Suprapubic skin (tissue), 4 donors: ENCODE measurements around the gene ADAM11. TPM values are rescaled to one million over a fixed set of nuclear protein-coding genes. Genes with fewer than 3 reads are reported as not detected.

ENCODE experiments used
- DNase-seq, 2 donors: peaks; one replicate each; pipeline ENCODE4 v3.0.0-alpha.2; 2019; ENCODE audit warnings: low spot score in 2 of 2
- H3K27ac ChIP-seq: fragments of 200-600 bp; sonication (generic); one replicate; pipeline ENCODE4 v1.5.1; 2019
- H3K27me3 ChIP-seq: fragments of 200-600 bp; sonication (generic); one replicate; pipeline ENCODE4 v1.5.1; 2019
- H3K36me3 ChIP-seq: fragments of 200-600 bp; sonication (generic); one replicate; pipeline ENCODE4 v1.5.1; 2019
- H3K4me1 ChIP-seq: fragments of 200-600 bp; sonication (generic); one replicate; pipeline ENCODE4 v1.5.1; 2019
- H3K4me3 ChIP-seq: fragments of 200-600 bp; sonication (generic); one replicate; pipeline ENCODE4 v1.5.1; 2019; ENCODE audit warnings: mild to moderate bottlenecking
- H3K9me3 ChIP-seq: fragments of 200-600 bp; sonication (generic); one replicate; pipeline ENCODE4 v1.5.1; 2019
- EP300 ChIP-seq: sonication (generic); formaldehyde crosslinking; IDR thresholded peaks from one replicate; pipeline ENCODE4 v1.6.1; 2017; ENCODE audit warnings: antibody characterized with exemption
- POLR2A ChIP-seq, 2 donors: fragments of 450-650 bp; IDR thresholded peaks; one replicate each; pipeline ENCODE4 v1.6.1; 2017; ENCODE audit warnings: antibody characterized with exemption in 2 of 2, mild to moderate bottlenecking in 2 of 2, moderate library complexity in 2 of 2
- POLR2AphosphoS5 ChIP-seq, 3 donors: sonication (generic); formaldehyde crosslinking; IDR thresholded peaks; one replicate each; pipeline ENCODE4 v1.6.1; 2017; ENCODE audit warnings: antibody characterized with exemption in 3 of 3
- WGBS: methylation state at CpG from one replicate; pipeline ENCODE4 v1.1.5; 2018; 5-methylcytosine and 5-hydroxymethylcytosine counted together
- total RNA-seq, 4 donors: library from RNA; depleted of rRNA; stranded (reverse); fragments of >200 nt; gene quantifications; one replicate each; pipeline ENCODE4 v1.1.0, GENCODE V29; 2016
- TF ChIP-seq, protein P1 (sequence below), 2 donors: fragments of 200-600 bp in 1 of 2; fragments of 450-650 bp in 1 of 2; sonication (generic) in 1 of 2; IDR thresholded peaks; one replicate each; pipeline ENCODE4 v1.5.1; 2016 to 2019; ENCODE audit warnings: antibody characterized with exemption in 2 of 2, mild to moderate bottlenecking in 1 of 2, moderate library complexity in 1 of 2

ADAM11 gene
- total RNA-seq, 4 donors from 2014 or later: 0.98 to 1.5 (median 1.1) TPM

- H3K36me3 ChIP-seq: no peaks in the 10 kb centered on the region
- peak overlapping the region; percentile 60 for H3K4me3 ChIP-seq
- no peak for DNase-seq
- 11% methylated on average over 14 of the region's 60 CpGs for WGBS
- H3K27me3 ChIP-seq: peaks cover 43% of the 10 kb centered on the region
- no peak overlapping the region for H3K27ac ChIP-seq
- TF ChIP-seq POLR2AphosphoS5 (IDR thresholded peaks at IDR 0.05): no peak
- no peak for TF ChIP-seq POLR2A (IDR thresholded peaks at IDR 0.05)
- no peak for TF ChIP-seq EP300
- TF ChIP-seq, protein P1, sequence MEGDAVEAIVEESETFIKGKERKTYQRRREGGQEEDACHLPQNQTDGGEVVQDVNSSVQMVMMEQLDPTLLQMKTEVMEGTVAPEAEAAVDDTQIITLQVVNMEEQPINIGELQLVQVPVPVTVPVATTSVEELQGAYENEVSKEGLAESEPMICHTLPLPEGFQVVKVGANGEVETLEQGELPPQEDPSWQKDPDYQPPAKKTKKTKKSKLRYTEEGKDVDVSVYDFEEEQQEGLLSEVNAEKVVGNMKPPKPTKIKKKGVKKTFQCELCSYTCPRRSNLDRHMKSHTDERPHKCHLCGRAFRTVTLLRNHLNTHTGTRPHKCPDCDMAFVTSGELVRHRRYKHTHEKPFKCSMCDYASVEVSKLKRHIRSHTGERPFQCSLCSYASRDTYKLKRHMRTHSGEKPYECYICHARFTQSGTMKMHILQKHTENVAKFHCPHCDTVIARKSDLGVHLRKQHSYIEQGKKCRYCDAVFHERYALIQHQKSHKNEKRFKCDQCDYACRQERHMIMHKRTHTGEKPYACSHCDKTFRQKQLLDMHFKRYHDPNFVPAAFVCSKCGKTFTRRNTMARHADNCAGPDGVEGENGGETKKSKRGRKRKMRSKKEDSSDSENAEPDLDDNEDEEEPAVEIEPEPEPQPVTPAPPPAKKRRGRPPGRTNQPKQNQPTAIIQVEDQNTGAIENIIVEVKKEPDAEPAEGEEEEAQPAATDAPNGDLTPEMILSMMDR (IDR thresholded peaks at IDR 0.05): no peak
- peaks cover 16% of the 10 kb centered on the region for H3K4me1 ChIP-seq
- no peaks in the 10 kb centered on the region for H3K9me3 ChIP-seq
Measured at GRCh38 chr17:44759086-44759915, 513 bp downstream of the ADAM11 start.

DNA sequence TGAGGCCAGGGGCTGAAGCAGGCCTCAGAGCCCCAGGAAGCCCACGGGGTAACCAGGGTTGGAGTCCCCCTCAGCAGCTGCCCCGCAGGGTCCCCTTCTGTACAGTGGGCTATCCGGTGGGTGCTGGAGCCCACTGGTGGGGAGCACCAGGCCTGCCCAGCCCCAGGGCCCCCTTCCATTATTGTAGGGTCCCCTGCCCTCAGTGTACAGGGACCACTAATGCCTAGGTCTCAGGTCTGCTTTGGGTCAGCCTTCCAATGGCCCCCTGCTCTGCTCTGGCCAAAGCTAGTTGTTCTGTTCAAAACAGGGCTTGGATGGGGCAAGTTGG lies 1.1 kb downstream of the ADAM11 start:
- DNase-seq: no peak
- H3K27ac ChIP-seq: no peak overlapping the region
- TF ChIP-seq, protein P1 (IDR thresholded peaks at IDR 0.05): no peak
- TF ChIP-seq POLR2A (IDR thresholded peaks at IDR 0.05): no peak
- TF ChIP-seq POLR2AphosphoS5 (IDR thresholded peaks at IDR 0.05): no peak
- no peak for TF ChIP-seq EP300
- no peak overlapping the region for H3K4me3 ChIP-seq
- H3K4me1 ChIP-seq: peaks cover 16% of the 10 kb centered on the region
- no CpG with 5 or more reads among the region's 3 CpGs for WGBS
- H3K27me3 ChIP-seq: peaks cover 43% of the 10 kb centered on the region
- H3K9me3 ChIP-seq: no peaks in the 10 kb centered on the region
- no peaks in the 10 kb centered on the region for H3K36me3 ChIP-seq

GRCh38 chr17:44760474-44761308 lies 1.9 kb downstream of the ADAM11 start:
- H3K27me3 ChIP-seq: peaks cover 43% of the 10 kb centered on the region
- DNase-seq: no peak
- 70% methylated on average over 11 of the region's 13 CpGs for WGBS
- no peaks in the 10 kb centered on the region for H3K36me3 ChIP-seq
- peaks cover 16% of the 10 kb centered on the region for H3K4me1 ChIP-seq
- H3K4me3 ChIP-seq: no peak overlapping the region
- H3K27ac ChIP-seq: no peak overlapping the region
- TF ChIP-seq POLR2AphosphoS5 (IDR thresholded peaks at IDR 0.05): no peak
- TF ChIP-seq, protein P1 (IDR thresholded peaks at IDR 0.05): no peak
- TF ChIP-seq EP300: no peak
- no peak for TF ChIP-seq POLR2A (IDR thresholded peaks at IDR 0.05)
- H3K9me3 ChIP-seq: no peaks in the 10 kb centered on the region

- H3K27me3 ChIP-seq: peaks cover 43% of the 10 kb centered on the region
- no peaks in the 10 kb centered on the region for H3K36me3 ChIP-seq
- no peak overlapping the region for H3K4me3 ChIP-seq
- H3K9me3 ChIP-seq: no peaks in the 10 kb centered on the region
- WGBS: 77% methylated on average over 15 of the region's 17 CpGs
- no peak for DNase-seq
- no peak overlapping the region for H3K27ac ChIP-seq
- TF ChIP-seq POLR2A (IDR thresholded peaks at IDR 0.05) (no peak), EP300 (no peak), POLR2AphosphoS5 (IDR thresholded peaks at IDR 0.05) (no peak)
- TF ChIP-seq, protein P1 (IDR thresholded peaks at IDR 0.05): no peak
- peaks cover 16% of the 10 kb centered on the region for H3K4me1 ChIP-seq
Measured at GRCh38 chr17:44761932-44762810, 3.4 kb downstream of the ADAM11 start.
